C1 segment of cervical spinal cord (tissue), 14 donors: ENCODE results near the gene ATP2C2.
"Not testable (repeated sequence)": the region's sequence is repeated elsewhere in the genome, so short reads cannot be mapped to it uniquely, and the experiment has no call there.

ENCODE experiments used
- DNase-seq, 14 donors: peaks; one replicate each; lab custom pipeline; 2025; lab: John Stamatoyannopoulos, UW

ATP2C2 gene

GRCh38 chr16:84449156-84450140 lies 81.1 kb downstream of the ATP2C2 start:
- DNase-seq, result no peak

GRCh38 chr16:84450176-84450865 lies 82.0 kb downstream of the ATP2C2 start:
- no peak for DNase-seq

- not testable (repeated sequence) for DNase-seq
Measured at GRCh38 chr16:84451010-84451676, 82.8 kb downstream of the ATP2C2 start.

- DNase-seq, result no peak
Measured at GRCh38 chr16:84451781-84452180, 83.4 kb downstream of the ATP2C2 start.

- DNase-seq, result no peak
Measured at GRCh38 chr16:84453061-84453752, 84.9 kb downstream of the ATP2C2 start.

GRCh38 chr16:84454611-84455010 lies 86.3 kb downstream of the ATP2C2 start:
- DNase-seq, result no peak

- no peak for DNase-seq
Measured at GRCh38 chr16:84455031-84455430, 86.7 kb downstream of the ATP2C2 start.

- DNase-seq, result no peak
Measured at GRCh38 chr16:84458606-84459532, 90.5 kb downstream of the ATP2C2 start.

GRCh38 chr16:84459533-84459894 lies 91.2 kb downstream of the ATP2C2 start:
- DNase-seq, result no peak

GRCh38 chr16:84459941-84460405 lies 91.6 kb downstream of the ATP2C2 start:
- DNase-seq, result no peak

GRCh38 chr16:84460406-84461028 lies 92.2 kb downstream of the ATP2C2 start:
- no peak for DNase-seq

- DNase-seq, result no peak
Measured at GRCh38 chr16:84461029-84461412, 92.7 kb downstream of the ATP2C2 start.

GRCh38 chr16:84461413-84462295 lies 93.3 kb downstream of the ATP2C2 start:
- DNase-seq, result no peak

GRCh38 chr16:84462296-84463210 lies 94.2 kb downstream of the ATP2C2 start:
- no peak for DNase-seq

- DNase-seq, result no peak
Measured at GRCh38 chr16:84463221-84463620, 94.9 kb downstream of the ATP2C2 start.

GRCh38 chr16:84464116-84464515 lies 95.8 kb downstream of the ATP2C2 start:
- DNase-seq, result no peak

GRCh38 chr16:84465154-84465553 lies 96.8 kb downstream of the ATP2C2 start:
- DNase-seq, result no peak

GRCh38 chr16:84466692-84467091 lies 98.4 kb downstream of the ATP2C2 start:
- no peak for DNase-seq
